Liver (tissue), 9 donors: ENCODE measurements around the gene ARL6. TPM values are rescaled to one million over a fixed set of nuclear protein-coding genes. Genes with fewer than 3 reads are reported as not detected.

Experiments used
- DNase-seq: peaks from one replicate; pipeline ENCODE4 v3.0.0-alpha.2; 2017; ENCODE audit warnings: low spot score
- H3K27ac ChIP-seq, 2 donors: one replicate each; pipeline ENCODE4 v1.7.0; 2013; ENCODE audit warnings: inconsistent platforms in 2 of 2, low read length in 2 of 2, control low read depth in 1 of 2, low read depth in 1 of 2, mild to moderate bottlenecking in 1 of 2
- H3K27me3 ChIP-seq, 4 donors: one replicate each; pipeline versions ENCODE4 v1.6.1 to v1.7.0; 2013; ENCODE audit warnings: low read length in 3 of 4, inconsistent platforms in 1 of 4, mild to moderate bottlenecking in 1 of 4, moderate library complexity in 1 of 4; ENCODE audit not compliant: control insufficient read depth in 4 of 4, insufficient read depth in 4 of 4
- H3K36me3 ChIP-seq, 4 donors: one replicate each; pipeline versions ENCODE4 v1.6.1 to v1.7.0; 2013; ENCODE audit warnings: low read length in 3 of 4, mild to moderate bottlenecking in 3 of 4, low read depth in 1 of 4, moderate library complexity in 1 of 4; ENCODE audit not compliant: control insufficient read depth in 4 of 4, insufficient read depth in 3 of 4
- H3K4me1 ChIP-seq, 4 donors: one replicate each; pipeline versions ENCODE4 v1.6.1 to v1.7.0; 2013; ENCODE audit warnings: low read length in 3 of 4, mild to moderate bottlenecking in 3 of 4, moderate library complexity in 1 of 4; ENCODE audit not compliant: control insufficient read depth in 4 of 4, insufficient read depth in 4 of 4
- H3K4me3 ChIP-seq, 3 donors: one replicate each; pipeline versions ENCODE4 v1.6.1 to v1.7.0; 2013; ENCODE audit warnings: low read length in 3 of 3, control low read depth in 1 of 3, low read depth in 1 of 3, mild to moderate bottlenecking in 1 of 3
- H3K9ac ChIP-seq, 2 donors: one replicate each; pipeline ENCODE4 v1.7.0; 2013; ENCODE audit warnings: low read length in 2 of 2, mild to moderate bottlenecking in 2 of 2, moderate library complexity in 2 of 2, control low read depth in 1 of 2, low read depth in 1 of 2
- H3K9me3 ChIP-seq, 4 donors: one replicate each; pipeline versions ENCODE4 v1.6.1 to v1.7.0; 2013; ENCODE audit warnings: low read length in 3 of 4; ENCODE audit not compliant: control insufficient read depth in 4 of 4
- ATF3 ChIP-seq: IDR thresholded peaks from 2 replicates; pipeline ENCODE4 v1.6.1; 2016; ENCODE audit warnings: antibody characterized with exemption
- CTCF ChIP-seq: fragments of 150-350 bp; IDR thresholded peaks from 2 replicates; pipeline ENCODE4 v1.5.1; 2017; ENCODE audit warnings: improper control_type of control experiment, low read depth, low read length; ENCODE audit not compliant: missing input control
- EGR1 ChIP-seq, 2 donors: IDR thresholded peaks; 2 replicates each; pipeline ENCODE4 v1.6.1; 2016 to 2018; ENCODE audit warnings: antibody characterized with exemption in 2 of 2, low read depth in 2 of 2
- FOXA1 ChIP-seq: IDR thresholded peaks from 2 replicates; pipeline ENCODE4 v1.6.1; 2016; ENCODE audit warnings: antibody characterized with exemption
- FOXA2 ChIP-seq: IDR thresholded peaks from 2 replicates; pipeline ENCODE4 v1.6.1; 2016; ENCODE audit warnings: antibody characterized with exemption
- GABPA ChIP-seq, 2 donors: IDR thresholded peaks in 1 of 2; conservative IDR thresholded peaks in 1 of 2; 2 replicates each; pipeline ENCODE4 v1.6.1; 2016; ENCODE audit warnings: antibody characterized with exemption in 2 of 2, mild to moderate bottlenecking in 1 of 2, moderate library complexity in 1 of 2
- HNF4A ChIP-seq, 2 donors: conservative IDR thresholded peaks; 2 replicates each; pipeline ENCODE4 v1.6.1; 2016; ENCODE audit warnings: antibody characterized with exemption in 2 of 2, mild to moderate bottlenecking in 2 of 2
- HNF4G ChIP-seq: IDR thresholded peaks from 2 replicates; pipeline ENCODE4 v1.6.1; 2016; ENCODE audit warnings: antibody characterized with exemption
- JUND ChIP-seq, 2 donors: IDR thresholded peaks; 2 replicates each; pipeline ENCODE4 v1.6.1; 2016; ENCODE audit warnings: antibody characterized with exemption in 2 of 2
- MAX ChIP-seq: IDR thresholded peaks from 2 replicates; pipeline ENCODE4 v1.6.1; 2016; ENCODE audit warnings: antibody characterized with exemption
- NR2F2 ChIP-seq: IDR thresholded peaks from 2 replicates; pipeline ENCODE4 v1.6.1; 2016; ENCODE audit warnings: antibody characterized with exemption
- RAD21 ChIP-seq, 2 donors: IDR thresholded peaks; 2 replicates each; pipeline ENCODE4 v1.6.1; 2016; ENCODE audit warnings: antibody characterized with exemption in 2 of 2, mild to moderate bottlenecking in 2 of 2
- REST ChIP-seq: IDR thresholded peaks from 2 replicates; pipeline ENCODE4 v1.6.1; 2016; ENCODE audit warnings: antibody characterized with exemption, mild to moderate bottlenecking
- RXRA ChIP-seq, 2 donors: IDR thresholded peaks; 2 replicates each; pipeline ENCODE4 v1.6.1; 2017 to 2018; ENCODE audit warnings: antibody characterized with exemption in 2 of 2, mild to moderate bottlenecking in 1 of 2
- SP1 ChIP-seq: IDR thresholded peaks from 2 replicates; pipeline ENCODE4 v1.6.1; 2018; ENCODE audit warnings: antibody characterized with exemption, mild to moderate bottlenecking
- TAF1 ChIP-seq: conservative IDR thresholded peaks from 2 replicates; pipeline ENCODE4 v1.6.1; 2016; ENCODE audit warnings: antibody characterized with exemption, mild to moderate bottlenecking
- YY1 ChIP-seq: IDR thresholded peaks from 2 replicates; pipeline ENCODE4 v1.6.1; 2016; ENCODE audit warnings: antibody characterized with exemption, mild to moderate bottlenecking
- ZBTB33 ChIP-seq: IDR thresholded peaks from 2 replicates; pipeline ENCODE4 v1.6.1; 2016; ENCODE audit warnings: antibody characterized with exemption
- WGBS: extraction: QIAGEN DNeasy Blood & Tissue Kit; methylation state at CpG from one replicate; pipeline ENCODE4 v1.1.7; 2013; 5-methylcytosine and 5-hydroxymethylcytosine counted together
- polyA plus RNA-seq, 2 donors: library from polyadenylated mRNA; stranded (reverse) in 1 of 2; unstranded in 1 of 2; fragments of 200-250 nt in 1 of 2; fragments of >200 nt in 1 of 2; fragmentation: Nextera tagmentation in 1 of 2; extraction: Ambion mirVana in 1 of 2; gene quantifications; one replicate each; pipeline versions ENCODE4 v1.2.1 to v1.2.3, GENCODE V29; 2013 to 2015
- total RNA-seq, 2 donors: library from RNA; depleted of rRNA; stranded (reverse); fragments of >200 nt; gene quantifications; one replicate each; pipeline ENCODE4 v1.2.3, GENCODE V29; 2014
- donor health status: healthy.
- donor health status: healthy.
- donor health status: healthy.
- donor health status: healthy.
- donor health status: healthy.

The ARL6 gene
- total and polyA plus RNA-seq, 4 donors: 1.1 to 3.4 (median 1.4) TPM

GRCh38 chr3:97835761-97836160, 71.2 kb downstream of the ARL6 start:
- WGBS: 96% methylated on average over 5 of the region's 5 CpGs
- H3K4me3 ChIP-seq: no peak overlapping the region
- no peaks in the 10 kb centered on the region for H3K27me3 ChIP-seq
- no peak overlapping the region for H3K9ac ChIP-seq
- no peak for DNase-seq
- H3K4me1 ChIP-seq: no peaks in the 10 kb centered on the region
- H3K27ac ChIP-seq: no peak overlapping the region
- TF ChIP-seq GABPA (IDR thresholded peaks at IDR 0.05 in 1 of 2, conservative IDR thresholded peaks at IDR 0.05 in 1 of 2) (no peak), NR2F2 (no peak), FOXA2 (no peak), ATF3 (no peak), ZBTB33 (no peak), YY1 (no peak)
- no peaks in the 10 kb centered on the region for H3K9me3 ChIP-seq
- H3K36me3 ChIP-seq: no peaks in the 10 kb centered on the region

- TF ChIP-seq TAF1: no peak
- TF ChIP-seq HNF4A (conservative IDR thresholded peaks at IDR 0.05): no peak
- no peak for TF ChIP-seq RXRA (IDR thresholded peaks at IDR 0.05)
- TF ChIP-seq YY1: no peak
- TF ChIP-seq SP1: no peak
- TF ChIP-seq NR2F2: no peak
- TF ChIP-seq REST: no peak
- TF ChIP-seq FOXA2: no peak
- TF ChIP-seq FOXA1: no peak
- no peak for TF ChIP-seq GABPA (IDR thresholded peaks at IDR 0.05 in 1 of 2, conservative IDR thresholded peaks at IDR 0.05 in 1 of 2)
- TF ChIP-seq JUND (IDR thresholded peaks at IDR 0.05): no peak
- TF ChIP-seq HNF4G: no peak
- TF ChIP-seq MAX: no peak
- TF ChIP-seq ZBTB33: no peak
- TF ChIP-seq ATF3: no peak
- TF ChIP-seq RAD21 (IDR thresholded peaks at IDR 0.05): no peak
- TF ChIP-seq CTCF: no peak
- TF ChIP-seq EGR1 (IDR thresholded peaks at IDR 0.05; ENCODE audit: low read depth in 2 of 2): no peak
- Histone ChIP-seq H3K9ac (no peak overlapping the region), H3K36me3 (no peaks in the 10 kb centered on the region), H3K4me3 (no peak overlapping the region), H3K9me3 (no peaks in the 10 kb centered on the region), H3K27me3 (no peaks in the 10 kb centered on the region), H3K27ac (no peak overlapping the region), H3K4me1 (no peaks in the 10 kb centered on the region)
- DNase-seq: no peak
- 73% methylated on average over 3 of the region's 3 CpGs for WGBS
These were observed 73.8 kb downstream of the ARL6 start for GRCh38 chr3:97838393-97838792.
